NT2/D1 (cell line): ENCODE data around the gene ABTB2.

ENCODE experiments used
- SUZ12 ChIP-seq: IDR thresholded peaks from 2 replicates; pipeline ENCODE4 v1.6.1; 2011; ENCODE audit not compliant: insufficient read length, insufficient read depth; ENCODE audit errors: extremely low read depth
- YY1 ChIP-seq: IDR thresholded peaks from 2 replicates; pipeline ENCODE4 v1.6.1; 2011; ENCODE audit not compliant: insufficient read length, insufficient read depth
- ZNF274 ChIP-seq: IDR thresholded peaks from 2 replicates; pipeline ENCODE4 v1.6.1; 2011; ENCODE audit warnings: mild to moderate bottlenecking, low read depth, low read length

DNA sequence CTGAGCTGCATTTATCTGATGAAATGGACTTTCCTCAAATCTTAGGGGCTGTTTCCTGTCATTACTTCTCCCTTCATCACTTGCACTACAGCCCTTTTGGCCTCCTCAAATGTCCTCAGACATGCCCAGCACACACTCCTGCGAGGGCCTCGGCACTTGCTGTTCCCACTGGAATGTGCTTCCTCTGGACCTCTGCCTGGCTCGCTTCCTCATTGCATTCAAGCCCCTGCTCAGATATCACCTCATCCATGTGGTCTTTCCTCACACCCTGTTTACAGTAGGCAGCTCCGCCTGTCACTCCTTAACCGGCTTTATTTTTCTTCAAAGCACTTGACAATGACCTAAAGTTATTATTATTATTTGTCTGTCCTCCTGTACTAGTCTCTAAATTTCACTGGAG lies 243.3 kb downstream of the ABTB2 start:
- no peak for TF ChIP-seq YY1
- no peak for TF ChIP-seq SUZ12
- TF ChIP-seq ZNF274, result no peak
